HepG2 (cell line): ENCODE data around the gene UTP15. TPM values are rescaled to one million over a fixed set of nuclear protein-coding genes. Genes with fewer than 3 reads are reported as not detected.

ENCODE experiments used
- ATF7-NPFF ChIP-seq: sonication (generic); formaldehyde crosslinking; IDR thresholded peaks from 2 replicates; pipeline ENCODE4 v1.8.1; 2023; ENCODE audit warnings: mild to moderate bottlenecking, low read depth, missing genetic modification reagents, moderate library complexity
- BRF2 ChIP-seq: sonication (generic); formaldehyde crosslinking; IDR thresholded peaks from 2 replicates; pipeline ENCODE4 v1.8.1; 2022; ENCODE audit warnings: mild to moderate bottlenecking, missing genetic modification reagents
- NFKB2 ChIP-seq: sonication (generic); formaldehyde crosslinking; IDR thresholded peaks from 2 replicates; pipeline ENCODE4 v1.4.0; 2020; ENCODE audit warnings: missing genetic modification reagents, borderline replicate concordance
- NR1H2 ChIP-seq: sonication (generic); formaldehyde crosslinking; IDR thresholded peaks from 2 replicates; pipeline ENCODE4 v1.8.1; 2022; ENCODE audit warnings: low read depth, missing genetic modification reagents, borderline replicate concordance
- PCBP2 ChIP-seq: fragments of 200-400 bp; formaldehyde crosslinking; optimal IDR thresholded peaks from 2 replicates; pipeline ENCODE3; 2018; ENCODE audit warnings: low read length, low read depth; ENCODE audit not compliant: poor library complexity, severe bottlenecking
- TCF12 ChIP-seq, 2 experiments: fragments of 450-650 bp in 1 of 2; sonication (generic) in 1 of 2; formaldehyde crosslinking in 1 of 2; IDR thresholded peaks; 2 replicates each; pipeline versions ENCODE4 v1.6.1 to v1.8.0; 2017 to 2022; ENCODE audit warnings: antibody characterized with exemption in 1 of 2, mild to moderate bottlenecking in 1 of 2, missing genetic modification reagents in 1 of 2, moderate library complexity in 1 of 2
- ZNF124 ChIP-seq: sonication (generic); formaldehyde crosslinking; IDR thresholded peaks from 2 replicates; pipeline ENCODE4 v1.4.0; 2020; ENCODE audit warnings: missing genetic modification reagents
- ZNF546 ChIP-seq: sonication (generic); formaldehyde crosslinking; conservative IDR thresholded peaks from 2 replicates; pipeline ENCODE4 v1.8.1; 2023; ENCODE audit warnings: mild to moderate bottlenecking, missing genetic modification reagents
- ZNF577 ChIP-seq: sonication (generic); formaldehyde crosslinking; IDR thresholded peaks from 2 replicates; pipeline ENCODE4 v1.4.0; 2020; ENCODE audit warnings: mild to moderate bottlenecking, low read depth, missing genetic modification reagents, borderline replicate concordance
- ZNF766 ChIP-seq: sonication (generic); formaldehyde crosslinking; IDR thresholded peaks from 2 replicates; pipeline ENCODE4 v1.5.0; 2020; ENCODE audit warnings: missing genetic modification reagents, borderline replicate concordance
- ZUFSP ChIP-seq: sonication (generic); formaldehyde crosslinking; IDR thresholded peaks from 2 replicates; pipeline ENCODE4 v1.9.0; 2021; ENCODE audit warnings: missing genetic modification reagents, mild to moderate bottlenecking, borderline replicate concordance
- polyA plus RNA-seq, 8 experiments: library from polyadenylated mRNA; depleted of rRNA in 3 of 8; stranded (reverse) in 7 of 8; unstranded in 1 of 8; fragments of >200 nt; fragmentation: Illumina TruSeq in 4 of 8; extraction: Trizol in 4 of 8; gene quantifications; 2 replicates each; pipeline versions ENCODE4 v1.2.1 to v1.2.3, GENCODE V29; 2011 to 2016; ENCODE audit warnings: low read depth in 4 of 8, missing spikeins in 1 of 8, mixed read lengths in 1 of 8; ENCODE audit not compliant: insufficient read depth in 1 of 8
- total RNA-seq, 5 experiments: library from RNA; depleted of rRNA; stranded (reverse); fragments of >200 nt; fragmentation: Illumina TruSeq; extraction: Trizol; gene quantifications; 2 replicates each; pipeline ENCODE4 v1.2.3, GENCODE V29; 2016; ENCODE audit warnings: low read depth in 1 of 5
- TF ChIP-seq, protein P1 (sequence below): sonication (generic); formaldehyde crosslinking; IDR thresholded peaks from 2 replicates; pipeline ENCODE4 v1.8.1; 2023; ENCODE audit warnings: mild to moderate bottlenecking, inconsistent platforms, moderate library complexity, missing genetic modification reagents, borderline replicate concordance
- TF ChIP-seq, protein P2 (sequence below): sonication (generic); formaldehyde crosslinking; IDR thresholded peaks from 2 replicates; pipeline ENCODE4 v1.9.0; 2021; ENCODE audit warnings: mild to moderate bottlenecking, missing genetic modification reagents
- TF ChIP-seq, protein P3 (sequence below): sonication (generic); formaldehyde crosslinking; IDR thresholded peaks from 2 replicates; pipeline ENCODE4; 2020; ENCODE audit warnings: missing genetic modification reagents, mild to moderate bottlenecking, borderline replicate concordance

Gene UTP15
- total and polyA plus RNA-seq, 2 of the 13 experiments (the other 11 are each of a cell fraction or from before 2014, with no cell fraction given), result 7.3 to 35.8 TPM

DNA sequence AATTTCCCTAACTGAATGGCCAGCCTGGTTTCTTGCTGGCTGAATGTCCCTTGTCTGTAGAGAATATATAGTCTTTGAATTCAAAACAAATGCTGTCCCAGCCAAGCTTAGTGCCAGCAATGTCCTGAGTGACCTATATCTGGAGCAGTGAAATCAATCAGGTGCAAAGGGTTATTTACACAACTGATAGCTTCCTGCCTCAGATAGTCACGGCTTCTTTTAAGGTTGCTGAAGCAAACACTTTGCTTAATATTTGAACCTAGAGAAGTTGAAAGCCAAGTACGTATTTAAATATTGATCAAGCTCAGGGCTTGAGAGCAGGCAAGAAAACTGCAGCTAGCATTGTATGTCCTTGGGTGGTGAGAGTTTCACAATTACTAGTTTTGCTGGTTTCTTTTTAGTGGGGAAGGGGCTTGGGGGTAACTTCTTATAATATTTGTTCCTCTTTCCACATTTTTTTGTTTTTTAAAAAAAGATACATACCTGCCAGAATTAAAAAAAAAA, 58.4 kb downstream of the UTP15 start (continued):
- TF ChIP-seq, protein P1, sequence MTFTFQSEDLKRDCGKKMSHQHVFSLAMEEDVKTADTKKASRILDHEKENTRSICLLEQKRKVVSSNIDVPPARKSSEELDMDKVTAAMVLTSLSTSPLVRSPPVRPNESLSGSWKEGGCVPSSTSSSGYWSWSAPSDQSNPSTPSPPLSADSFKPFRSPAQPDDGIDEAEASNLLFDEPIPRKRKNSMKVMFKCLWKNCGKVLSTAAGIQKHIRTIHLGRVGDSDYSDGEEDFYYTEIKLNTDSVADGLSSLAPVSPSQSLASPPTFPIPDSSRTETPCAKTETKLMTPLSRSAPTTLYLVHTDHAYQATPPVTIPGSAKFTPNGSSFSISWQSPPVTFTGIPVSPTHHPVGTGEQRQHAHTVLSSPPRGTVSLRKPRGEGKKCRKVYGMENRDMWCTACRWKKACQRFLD (CRISPR knock-in tag), result no peak
- TF ChIP-seq, protein P2, sequence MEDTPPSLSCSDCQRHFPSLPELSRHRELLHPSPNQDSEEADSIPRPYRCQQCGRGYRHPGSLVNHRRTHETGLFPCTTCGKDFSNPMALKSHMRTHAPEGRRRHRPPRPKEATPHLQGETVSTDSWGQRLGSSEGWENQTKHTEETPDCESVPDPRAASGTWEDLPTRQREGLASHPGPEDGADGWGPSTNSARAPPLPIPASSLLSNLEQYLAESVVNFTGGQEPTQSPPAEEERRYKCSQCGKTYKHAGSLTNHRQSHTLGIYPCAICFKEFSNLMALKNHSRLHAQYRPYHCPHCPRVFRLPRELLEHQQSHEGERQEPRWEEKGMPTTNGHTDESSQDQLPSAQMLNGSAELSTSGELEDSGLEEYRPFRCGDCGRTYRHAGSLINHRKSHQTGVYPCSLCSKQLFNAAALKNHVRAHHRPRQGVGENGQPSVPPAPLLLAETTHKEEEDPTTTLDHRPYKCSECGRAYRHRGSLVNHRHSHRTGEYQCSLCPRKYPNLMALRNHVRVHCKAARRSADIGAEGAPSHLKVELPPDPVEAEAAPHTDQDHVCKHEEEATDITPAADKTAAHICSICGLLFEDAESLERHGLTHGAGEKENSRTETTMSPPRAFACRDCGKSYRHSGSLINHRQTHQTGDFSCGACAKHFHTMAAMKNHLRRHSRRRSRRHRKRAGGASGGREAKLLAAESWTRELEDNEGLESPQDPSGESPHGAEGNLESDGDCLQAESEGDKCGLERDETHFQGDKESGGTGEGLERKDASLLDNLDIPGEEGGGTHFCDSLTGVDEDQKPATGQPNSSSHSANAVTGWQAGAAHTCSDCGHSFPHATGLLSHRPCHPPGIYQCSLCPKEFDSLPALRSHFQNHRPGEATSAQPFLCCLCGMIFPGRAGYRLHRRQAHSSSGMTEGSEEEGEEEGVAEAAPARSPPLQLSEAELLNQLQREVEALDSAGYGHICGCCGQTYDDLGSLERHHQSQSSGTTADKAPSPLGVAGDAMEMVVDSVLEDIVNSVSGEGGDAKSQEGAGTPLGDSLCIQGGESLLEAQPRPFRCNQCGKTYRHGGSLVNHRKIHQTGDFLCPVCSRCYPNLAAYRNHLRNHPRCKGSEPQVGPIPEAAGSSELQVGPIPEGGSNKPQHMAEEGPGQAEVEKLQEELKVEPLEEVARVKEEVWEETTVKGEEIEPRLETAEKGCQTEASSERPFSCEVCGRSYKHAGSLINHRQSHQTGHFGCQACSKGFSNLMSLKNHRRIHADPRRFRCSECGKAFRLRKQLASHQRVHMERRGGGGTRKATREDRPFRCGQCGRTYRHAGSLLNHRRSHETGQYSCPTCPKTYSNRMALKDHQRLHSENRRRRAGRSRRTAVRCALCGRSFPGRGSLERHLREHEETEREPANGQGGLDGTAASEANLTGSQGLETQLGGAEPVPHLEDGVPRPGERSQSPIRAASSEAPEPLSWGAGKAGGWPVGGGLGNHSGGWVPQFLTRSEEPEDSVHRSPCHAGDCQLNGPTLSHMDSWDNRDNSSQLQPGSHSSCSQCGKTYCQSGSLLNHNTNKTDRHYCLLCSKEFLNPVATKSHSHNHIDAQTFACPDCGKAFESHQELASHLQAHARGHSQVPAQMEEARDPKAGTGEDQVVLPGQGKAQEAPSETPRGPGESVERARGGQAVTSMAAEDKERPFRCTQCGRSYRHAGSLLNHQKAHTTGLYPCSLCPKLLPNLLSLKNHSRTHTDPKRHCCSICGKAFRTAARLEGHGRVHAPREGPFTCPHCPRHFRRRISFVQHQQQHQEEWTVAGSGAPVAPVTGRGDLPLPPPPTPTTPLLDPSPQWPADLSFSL (CRISPR knock-in tag), result no peak
- TF ChIP-seq NR1H2 (CRISPR knock-in tag) (peak; percentile 25; the same call in 1 of the 2 replicates), NFKB2 (CRISPR knock-in tag) (no peak), ZNF577 (CRISPR knock-in tag) (no peak), ATF7-NPFF (CRISPR knock-in tag) (no peak), ZNF124 (CRISPR knock-in tag) (no peak), ZNF766 (CRISPR knock-in tag) (peak; percentile 73; the same call in 1 of the 2 replicates), ZNF546 (no peak), PCBP2 (no peak), TCF12 (IDR thresholded peaks at IDR 0.05) (no peak), TCF12 (CRISPR knock-in tag; IDR thresholded peaks at IDR 0.05) (peak; percentile 95), BRF2 (CRISPR knock-in tag) (no peak; the same call in 1 of the 2 replicates), ZUFSP (CRISPR knock-in tag) (no peak)
- TF ChIP-seq, protein P3, sequence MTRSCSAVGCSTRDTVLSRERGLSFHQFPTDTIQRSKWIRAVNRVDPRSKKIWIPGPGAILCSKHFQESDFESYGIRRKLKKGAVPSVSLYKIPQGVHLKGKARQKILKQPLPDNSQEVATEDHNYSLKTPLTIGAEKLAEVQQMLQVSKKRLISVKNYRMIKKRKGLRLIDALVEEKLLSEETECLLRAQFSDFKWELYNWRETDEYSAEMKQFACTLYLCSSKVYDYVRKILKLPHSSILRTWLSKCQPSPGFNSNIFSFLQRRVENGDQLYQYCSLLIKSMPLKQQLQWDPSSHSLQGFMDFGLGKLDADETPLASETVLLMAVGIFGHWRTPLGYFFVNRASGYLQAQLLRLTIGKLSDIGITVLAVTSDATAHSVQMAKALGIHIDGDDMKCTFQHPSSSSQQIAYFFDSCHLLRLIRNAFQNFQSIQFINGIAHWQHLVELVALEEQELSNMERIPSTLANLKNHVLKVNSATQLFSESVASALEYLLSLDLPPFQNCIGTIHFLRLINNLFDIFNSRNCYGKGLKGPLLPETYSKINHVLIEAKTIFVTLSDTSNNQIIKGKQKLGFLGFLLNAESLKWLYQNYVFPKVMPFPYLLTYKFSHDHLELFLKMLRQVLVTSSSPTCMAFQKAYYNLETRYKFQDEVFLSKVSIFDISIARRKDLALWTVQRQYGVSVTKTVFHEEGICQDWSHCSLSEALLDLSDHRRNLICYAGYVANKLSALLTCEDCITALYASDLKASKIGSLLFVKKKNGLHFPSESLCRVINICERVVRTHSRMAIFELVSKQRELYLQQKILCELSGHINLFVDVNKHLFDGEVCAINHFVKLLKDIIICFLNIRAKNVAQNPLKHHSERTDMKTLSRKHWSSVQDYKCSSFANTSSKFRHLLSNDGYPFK, result no peak
